ENCODE data around the gene MRPL27. TPM values are rescaled to one million over a fixed set of nuclear protein-coding genes. Genes with fewer than 3 reads are reported as not detected.

Gene MRPL27
- total RNA-seq, 1 donor from 2014 or later, result 79.3 TPM

- DNase-seq, result no peak
- no peak for ATAC-seq
- intact Hi-C loops (cut with micrococcal nuclease), result no loop called here
These were observed 44.3 kb downstream of the MRPL27 start for GRCh38 chr17:50328363-50329325.

GRCh38 chr17:50326831-50327364, 46.1 kb downstream of the MRPL27 start:
- DNase-seq (no peak), ATAC-seq (no peak)
- intact Hi-C loops (cut with micrococcal nuclease), result no loop called here

GRCh38 chr17:50325906-50326305, 47.1 kb downstream of the MRPL27 start:
- no peak for ATAC-seq
- intact Hi-C loops (cut with micrococcal nuclease), result no loop called here

GRCh38 chr17:50323060-50323459, 49.9 kb downstream of the MRPL27 start:
- intact Hi-C loops (cut with micrococcal nuclease), result no loop called here
- DNase-seq (no peak), ATAC-seq (no peak)

More at GRCh38 chr17:50325906-50326305, 47.1 kb downstream of the MRPL27 start:
- no peak for DNase-seq

GRCh38 chr17:50322271-50322670, 50.7 kb downstream of the MRPL27 start:
- DNase-seq (no peak), ATAC-seq (no peak)
- intact Hi-C loops (cut with micrococcal nuclease), result no loop called here

GRCh38 chr17:50319306-50320004, 53.5 kb downstream of the MRPL27 start:
- ATAC-seq (no peak), DNase-seq (no peak)
- intact Hi-C loops (cut with micrococcal nuclease), result no loop called here

GRCh38 chr17:50318501-50319285, 54.3 kb downstream of the MRPL27 start:
- no peak for DNase-seq
- no peak for ATAC-seq
- intact Hi-C loops (cut with micrococcal nuclease), result no loop called here

Other genes starting within 250 kb of the MRPL27 start
- 1.2 TPM for gene SAMD14, start 243.0 kb downstream of the MRPL27 start, total RNA-seq
- gene PPP1R9B, start 222.5 kb downstream of the MRPL27 start, total RNA-seq, result 37.6 TPM
- 155 TPM for gene SGCA, start 207.2 kb downstream of the MRPL27 start, total RNA-seq
- 26.8 TPM for gene COL1A1, start 171.6 kb downstream of the MRPL27 start, total RNA-seq
- gene TMEM92, start 98.7 kb downstream of the MRPL27 start, total RNA-seq, result not detected
- 18.0 TPM for gene XYLT2, start 27.1 kb downstream of the MRPL27 start, total RNA-seq
- gene EME1, start within 50 bp of the MRPL27 start, total RNA-seq, result 0.35 TPM
- 22.8 TPM for gene LRRC59, start 24.3 kb upstream of the MRPL27 start, total RNA-seq
- 22.5 TPM for gene ACSF2, start 53.0 kb upstream of the MRPL27 start, total RNA-seq
- gene CHAD, start 95.7 kb upstream of the MRPL27 start, total RNA-seq, result 0.32 TPM
- gene RSAD1, start 105.7 kb upstream of the MRPL27 start, total RNA-seq, result 55.9 TPM
- gene MYCBPAP, start 135.3 kb upstream of the MRPL27 start, total RNA-seq, result 0.55 TPM
- gene EPN3, start 159.6 kb upstream of the MRPL27 start, total RNA-seq, result 33.4 TPM
- 68.7 TPM for gene SPATA20, start 174.0 kb upstream of the MRPL27 start, total RNA-seq
- 0.25 TPM for gene CACNA1G, start 187.5 kb upstream of the MRPL27 start, total RNA-seq